K562 (cell line): ENCODE data around the gene MED13L. TPM values are rescaled to one million over a fixed set of nuclear protein-coding genes. Genes with fewer than 3 reads are reported as not detected.

Experiments
- ATAC-seq: fragments of 200-7000 bp; cut with Tn5 transposase; 3 replicates; pipeline ENCODE4 v1.9.1; 2020; ENCODE audit warnings: moderate library complexity
- BruUV-seq: library from RNA; stranded (reverse); fragments of 400-500 nt; replicated peaks from 2 replicates; lab custom pipeline; 2021; lab: Mats Ljungman, UMichigan
- CTCF ChIA-PET: fragments of 300-600 bp; formaldehyde crosslinking; extraction: SDS; loops from one replicate; lab custom pipeline; 2021; ENCODE audit warnings: low intra/inter-chr PET ratio; lab: Yijun Ruan, JAX
- POLR2A ChIA-PET: fragments of 300-600, 350-650 bp; sonication (Branson Sonifier 250); formaldehyde crosslinking; extraction: SDS; loops from one replicate; lab custom pipeline; 2021; ENCODE audit warnings: antibody characterized with exemption, inconsistent platforms; lab: Yijun Ruan, JAX
- DNase-seq, 4 experiments: peaks; one replicate each; pipeline versions ENCODE4 v3.0.0 to v3.0.0-alpha.2; 2011 to 2018; ENCODE audit warnings: low spot score in 3 of 4, mixed read lengths in 3 of 4; ENCODE audit errors: extremely low read depth in 1 of 4
- FAIRE-seq: peaks from 2 replicates; lab custom pipeline; 2011; peaks lifted over from hg19 to GRCh38; lab: Jason Lieb, UNC
- H2AFZ ChIP-seq: 2 replicates; pipeline ENCODE4 v1.6.0; 2011; ENCODE audit warnings: low read depth, low read length, control low read depth, inconsistent platforms
- H3K27ac ChIP-seq: fragments of 200-600 bp; 3 replicates; pipeline ENCODE4 v1.8.0; 2011; ENCODE audit warnings: low read depth, mild to moderate bottlenecking, control low read depth, inconsistent platforms, low read length, moderate library complexity, mixed read lengths; ENCODE audit errors: extremely low read depth
- H3K27me3 ChIP-seq, 2 experiments: fragments of 300-600 bp in 1 of 2; 2 replicates in 1 of 2; 3 replicates in 1 of 2; pipeline versions ENCODE4 v1.6.0 to v1.8.0; 2011; ENCODE audit warnings: inconsistent platforms in 2 of 2, low read length in 2 of 2, mild to moderate bottlenecking in 1 of 2, mixed read lengths in 1 of 2, moderate library complexity in 1 of 2; ENCODE audit not compliant: control insufficient read depth in 2 of 2, insufficient read depth in 2 of 2
- H3K36me3 ChIP-seq: fragments of 300-600 bp; 3 replicates; pipeline ENCODE4 v1.8.0; 2011; ENCODE audit warnings: mild to moderate bottlenecking, low read length, inconsistent platforms; ENCODE audit not compliant: control insufficient read depth, insufficient read depth
- H3K4me1 ChIP-seq, 2 experiments: fragments of 200-600 bp in 1 of 2; replicated peaks in 1 of 2; 2 replicates in 1 of 2; 3 replicates in 1 of 2; pipeline versions ENCODE4 v1.5.1 to v1.8.0; 2011; ENCODE audit warnings: inconsistent platforms in 2 of 2, low read length in 2 of 2, mild to moderate bottlenecking in 1 of 2, mixed read lengths in 1 of 2, moderate library complexity in 1 of 2; ENCODE audit not compliant: control insufficient read depth in 2 of 2, insufficient read depth in 2 of 2
- H3K4me2 ChIP-seq: 2 replicates; pipeline ENCODE4 v1.6.1; 2011; ENCODE audit warnings: low read length, control low read depth, inconsistent platforms, mixed read lengths; ENCODE audit not compliant: insufficient read depth
- H3K4me3 ChIP-seq: fragments of 200-600 bp; sonication (generic), shearing (Covaris generic); 2 replicates; pipeline ENCODE4 v1.5.1; 2016; ENCODE audit warnings: control low read depth, inconsistent platforms
- H3K79me2 ChIP-seq: fragments of 200-600 bp; 3 replicates; pipeline ENCODE4 v1.8.0; 2011; ENCODE audit warnings: low read length, inconsistent platforms; ENCODE audit not compliant: control insufficient read depth, insufficient read depth
- H3K9ac ChIP-seq, 2 experiments: 2 replicates each; pipeline versions ENCODE4 v1.6.0 to v1.6.1; 2011; ENCODE audit warnings: low read depth in 2 of 2, low read length in 2 of 2, control low read depth in 1 of 2, inconsistent platforms in 1 of 2, mild to moderate bottlenecking in 1 of 2, mixed read lengths in 1 of 2; ENCODE audit not compliant: insufficient read depth in 1 of 2
- H3K9me1 ChIP-seq: one replicate; pipeline ENCODE4 v1.6.0; 2011; ENCODE audit warnings: inconsistent platforms, mild to moderate bottlenecking, low read length, moderate library complexity; ENCODE audit not compliant: control insufficient read depth, insufficient read depth
- H3K9me3 ChIP-seq: replicated peaks from 2 replicates; pipeline ENCODE4 v1.5.1; 2011; ENCODE audit warnings: low read depth, low read length, inconsistent platforms; ENCODE audit not compliant: control insufficient read depth, insufficient read depth
- H4K20me1 ChIP-seq: replicated peaks from 2 replicates; pipeline ENCODE4 v1.6.1; 2011; ENCODE audit warnings: low read length, inconsistent platforms, mixed read lengths; ENCODE audit not compliant: control insufficient read depth, insufficient read depth
- CHCHD3 ChIP-seq: fragments of 250-450 bp; sonication (Bioruptor Pico); IDR thresholded peaks from 2 replicates; pipeline ENCODE4 v2.1.2; 2022; ENCODE audit warnings: mild to moderate bottlenecking
- CTCF ChIP-seq, 3 experiments: IDR thresholded peaks in 2 of 3; conservative IDR thresholded peaks in 1 of 3; 2 replicates each; pipeline ENCODE4 v1.5.1; 2011 to 2012; ENCODE audit warnings: low read length in 3 of 3, mild to moderate bottlenecking in 3 of 3, control low read depth in 2 of 3, improper control_type of control experiment in 1 of 3, inconsistent platforms in 1 of 3, low read depth in 1 of 3, mixed read lengths in 1 of 3, moderate library complexity in 1 of 3; ENCODE audit not compliant: insufficient read depth in 2 of 3
- RAD21 ChIP-seq, 2 experiments: fragments of 250-450 bp in 1 of 2; fragments of 450-650 bp in 1 of 2; sonication (Bioruptor Pico) in 1 of 2; formaldehyde crosslinking in 1 of 2; IDR thresholded peaks in 1 of 2; conservative IDR thresholded peaks in 1 of 2; 2 replicates each; pipeline versions ENCODE4 v1.4.0 to v1.8.0; 2020 to 2022; ENCODE audit warnings: mild to moderate bottlenecking in 2 of 2, moderate library complexity in 1 of 2
- STAG1 ChIP-seq: sonication (generic); formaldehyde crosslinking; IDR thresholded peaks from 2 replicates; pipeline ENCODE4 v1.5.0; 2020; ENCODE audit warnings: missing genetic modification reagents, borderline replicate concordance
- WGBS: fragments of 100-300 bp; shearing (Covaris generic); methylation state at CpG from one replicate; pipeline ENCODE4 v1.1.6; 2016; ENCODE audit warnings: low coverage, mixed read lengths; ENCODE audit not compliant: insufficient coverage; ENCODE audit errors: missing lambda C conversion rate; 5-methylcytosine and 5-hydroxymethylcytosine counted together
- in situ Hi-C: fragments of 300-500 bp; cut with MboI; formaldehyde crosslinking; loops from 4 replicates; pipeline ENCODE4 v1.15.0; 2018; ENCODE audit warnings: inconsistent platforms, mixed read lengths
- intact Hi-C: fragments of 100-400 bp; cut with micrococcal nuclease; formaldehyde crosslinking; loops from 2 replicates; pipeline ENCODE4 v1.14.2; 2022
- polyA plus RNA-seq, 8 experiments: library from polyadenylated mRNA; depleted of rRNA in 4 of 8; stranded (reverse) in 5 of 8; unstranded in 3 of 8; fragments of >200 nt; fragmentation: Nextera tagmentation in 2 of 8; fragmentation: Illumina TruSeq in 1 of 8; extraction: Ambion mirVana in 2 of 8; extraction: Trizol in 1 of 8; gene quantifications; 2 replicates each; pipeline versions ENCODE4 v1.2.1 to v1.2.3, GENCODE V29; 2011 to 2014; ENCODE audit warnings: inconsistent platforms in 1 of 8, missing spikeins in 1 of 8
- total RNA-seq, 7 experiments: library from RNA; depleted of rRNA in 6 of 7; stranded (reverse); fragments of >200 nt in 6 of 7; fragmentation: Illumina TruSeq in 2 of 7; extraction: Trizol in 2 of 7; gene quantifications; 2 replicates each; pipeline versions ENCODE4 v1.2.1 to v1.2.3, GENCODE V29; 2011 to 2021; ENCODE audit warnings: low replicate concordance in 1 of 7

The MED13L gene
- total and polyA plus RNA-seq, 9 of the 15 experiments (the other 6 are each of a cell fraction or from before 2014, with no cell fraction given), result 13.4 to 90.3 (median 36.9) TPM

GRCh38 chr12:115983226-115983798 lies 294.2 kb downstream of the MED13L start:
- H3K79me2 ChIP-seq, result peaks cover 14% of the 10 kb centered on the region; the same call in 1 of the 3 replicates
- no peaks in the 10 kb centered on the region for H3K9me3 ChIP-seq
- H3K27ac ChIP-seq, result no peak overlapping the region
- DNase-seq (peak in 3 of 4 experiments; percentile 14 to 40 (median 15)), FAIRE-seq (no peak), ATAC-seq (peak; percentile 79)
- peaks cover 91% of the 10 kb centered on the region for H3K36me3 ChIP-seq
- no peaks in the 10 kb centered on the region for H3K9me1 ChIP-seq
- in situ Hi-C loops (loop anchor here (25.0 kb wide), 1 partner anchor 704 kb away; no protein-coding TSS in a partner anchor), intact Hi-C loops (no loop called here)
- no peaks in the 10 kb centered on the region for H3K4me1 ChIP-seq
- TF ChIP-seq RAD21 (CRISPR knock-in tag; conservative IDR thresholded peaks at IDR 0.05 in 1 of 2, IDR thresholded peaks at IDR 0.05 in 1 of 2) (peak in 1 of 2 experiments; percentile 59; a peak in 3 of 4 replicates), STAG1 (CRISPR knock-in tag) (peak; percentile 75; the same call in 1 of the 2 replicates), CTCF (IDR thresholded peaks at IDR 0.05 in 2 of 3, conservative IDR thresholded peaks at IDR 0.05 in 1 of 3; ENCODE audit: insufficient read depth in 2 of 3, low read depth in 1 of 3, low read length in 3 of 3) (peak; percentile 54 to 68 (median 55)), CHCHD3 (no peak)
- no peaks in the 10 kb centered on the region for H3K27me3 ChIP-seq
- no TSS peak for BruUV-seq
- ChIA-PET CTCF (interaction anchor here (0.5 kb wide), 1 partner anchor 262 kb away, joined by 3 read pairs; no protein-coding TSS in a partner anchor), POLR2A (interaction anchor here (0.6 to 1.6 kb wide), 5 partner anchors 10 to 741 kb away, joined by 3 to 5 read pairs (median 3); no protein-coding TSS in a partner anchor)
- peaks cover under 1% of the 10 kb centered on the region; the same call in 1 of the 2 replicates for H4K20me1 ChIP-seq
- 84% methylated on average over 5 of the region's 5 CpGs for WGBS
- no peak overlapping the region for H2AFZ ChIP-seq
- no peak overlapping the region for H3K9ac ChIP-seq
- no peak overlapping the region for H3K4me3 ChIP-seq
- H3K4me2 ChIP-seq, result no peak overlapping the region
